Naive thymus-derived CD4-positive, alpha-beta T cell (primary cell): ENCODE data around the gene FTL. TPM values are rescaled to one million over a fixed set of nuclear protein-coding genes. Genes with fewer than 3 reads are reported as not detected.

Source experiments
- ATAC-seq: fragments of 150-1000 bp; cut with Tn5 transposase; 2 replicates; pipeline ENCODE4 v1.10.0; 2021; ENCODE audit warnings: mild to moderate bottlenecking, moderate library complexity
- CTCF ChIA-PET: fragments of 350-600 bp; sonication (Branson Sonifier 250); formaldehyde crosslinking; loops from one replicate; lab custom pipeline; 2021; ENCODE audit warnings: antibody characterized with exemption; lab: Charles Lee
- POLR2A ChIA-PET: fragments of 350-600 bp; sonication (Branson Sonifier 250); formaldehyde crosslinking; loops from one replicate; lab custom pipeline; 2021; ENCODE audit warnings: antibody characterized with exemption, inconsistent platforms; lab: Charles Lee
- DNase-seq, 9 donors: peaks; one replicate each; pipeline versions ENCODE4 v3.0.0 to v3.0.0-alpha.2; 2020 to 2022; ENCODE audit warnings: mixed read lengths in 1 of 9
- H3K27ac ChIP-seq: one replicate; pipeline ENCODE4 v1.7.0; 2013; ENCODE audit warnings: mild to moderate bottlenecking, low read depth, low read length, moderate library complexity
- H3K27me3 ChIP-seq, 2 donors: one replicate each; pipeline ENCODE4 v1.7.0; 2013; ENCODE audit warnings: low read length in 2 of 2, mild to moderate bottlenecking in 2 of 2, moderate library complexity in 2 of 2; ENCODE audit not compliant: control insufficient read depth in 2 of 2, insufficient read depth in 2 of 2
- H3K36me3 ChIP-seq, 3 experiments: 1 replicate in 2 of 3; 2 replicates in 1 of 3; pipeline ENCODE4 v1.7.0; 2013; ENCODE audit warnings: low read length in 3 of 3, mild to moderate bottlenecking in 3 of 3, moderate library complexity in 1 of 3; ENCODE audit not compliant: insufficient read depth in 3 of 3, control insufficient read depth in 2 of 3
- H3K4me1 ChIP-seq, 2 donors: one replicate each; pipeline ENCODE4 v1.7.0; 2013; ENCODE audit warnings: low read length in 2 of 2, mild to moderate bottlenecking in 2 of 2, moderate library complexity in 1 of 2; ENCODE audit not compliant: control insufficient read depth in 2 of 2, insufficient read depth in 2 of 2
- H3K4me3 ChIP-seq: 2 replicates; pipeline ENCODE4 v1.7.0; 2013; ENCODE audit warnings: mild to moderate bottlenecking, low read length
- H3K9me3 ChIP-seq, 3 experiments: 1 replicate in 2 of 3; 2 replicates in 1 of 3; pipeline ENCODE4 v1.7.0; 2013; ENCODE audit warnings: low read length in 3 of 3; ENCODE audit not compliant: control insufficient read depth in 2 of 3
- H3K27ac Mint-ChIP-seq, 9 donors: one replicate each; pipeline ENCODE4 v1.8.0; 2020 to 2022; ENCODE audit warnings: mixed read lengths in 9 of 9, mild to moderate bottlenecking in 8 of 9, moderate library complexity in 5 of 9, inconsistent platforms in 2 of 9
- H3K27me3 Mint-ChIP-seq, 5 donors: one replicate each; pipeline ENCODE4 v1.8.0; 2021 to 2022; ENCODE audit warnings: mixed read lengths in 5 of 5, mild to moderate bottlenecking in 1 of 5
- H3K36me3 Mint-ChIP-seq, 5 donors: one replicate each; pipeline ENCODE4 v1.8.0; 2020 to 2022; ENCODE audit warnings: mixed read lengths in 5 of 5, mild to moderate bottlenecking in 3 of 5, inconsistent platforms in 1 of 5
- H3K4me1 Mint-ChIP-seq, 7 donors: one replicate each; pipeline ENCODE4 v1.8.0; 2020 to 2022; ENCODE audit warnings: mixed read lengths in 7 of 7, mild to moderate bottlenecking in 3 of 7, inconsistent platforms in 1 of 7
- H3K4me3 Mint-ChIP-seq, 10 donors: one replicate each; pipeline ENCODE4 v1.8.0; 2020 to 2022; ENCODE audit warnings: mild to moderate bottlenecking in 10 of 10, mixed read lengths in 10 of 10, moderate library complexity in 6 of 10, inconsistent platforms in 2 of 10
- H3K9me3 Mint-ChIP-seq, 11 donors: one replicate each; pipeline ENCODE4 v1.8.0; 2020 to 2022; ENCODE audit warnings: mixed read lengths in 11 of 11, mild to moderate bottlenecking in 4 of 11, inconsistent platforms in 1 of 11, moderate library complexity in 1 of 11
- intact Hi-C, 2 donors: fragments of 100-400 bp; cut with micrococcal nuclease; formaldehyde crosslinking; loops; one replicate each; pipeline ENCODE4 v1.15.1; 2023
- polyA plus RNA-seq, 2 donors: library from polyadenylated mRNA; unstranded; fragments of 300-500 nt; fragmentation: Illumina TruSeq; gene quantifications; one replicate each; pipeline ENCODE4 v1.2.3, GENCODE V29; 2021
- total RNA-seq, 6 experiments: library from RNA in 5 of 6; stranded (reverse) in 5 of 6; gene quantifications; 1 replicate in 5 of 6; 2 replicates in 1 of 6; pipeline ENCODE4 v1.2.3 and lab custom pipeline; 2021 to 2026

The FTL gene
- total and polyA plus RNA-seq, 7 experiments from 2014 or later: 888 to 4,967 (median 1,462) TPM

DNA sequence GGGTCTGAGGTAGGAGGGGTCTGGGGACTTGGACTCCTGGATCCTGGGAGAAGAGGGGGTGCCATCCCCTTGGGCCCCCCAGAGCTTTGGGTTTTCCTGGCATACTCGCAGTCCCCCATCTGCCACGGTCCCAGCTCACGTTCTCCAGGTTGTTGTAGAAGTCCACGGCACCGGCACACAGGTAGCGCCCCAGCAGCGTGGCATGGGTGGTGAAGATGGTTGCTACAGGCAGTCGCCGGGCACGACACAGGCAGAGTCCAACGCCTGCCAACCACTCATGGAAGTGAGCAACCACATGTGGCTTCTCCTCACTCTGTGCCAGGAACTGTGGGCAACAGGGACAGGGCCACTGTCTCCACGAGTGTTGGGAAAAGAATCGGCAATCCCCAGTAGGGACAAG lies 20.6 kb downstream of the FTL start:
- Histone ChIP-seq H3K27me3 (no peaks in the 10 kb centered on the region), H3K27ac (no peak overlapping the region), H3K9me3 (no peaks in the 10 kb centered on the region), H3K36me3 (peaks cover 0 to 39% (median 2%) of the 10 kb centered on the region in 3 experiments), H3K4me3 (no peak overlapping the region), H3K4me1 (no peaks in the 10 kb centered on the region)
- POLR2A ChIA-PET: interaction anchor here (0.9 kb wide), 1 partner anchor 20 kb away, joined by 3 read pairs; the partner anchor contains the start of gene FTL
- ATAC-seq (no peak), DNase-seq (no peak)
- intact Hi-C loops: no loop called here
- CTCF ChIA-PET: no interaction called here
- Mint-ChIP-seq H3K4me1 (peaks cover 6 to 13% (median 10%) of the 10 kb centered on the region in 7 donors), H3K4me3 (no peak overlapping the region), H3K27me3 (no peaks in the 10 kb centered on the region), H3K27ac (no peak overlapping the region), H3K36me3 (peaks cover 4 to 33% (median 14%) of the 10 kb centered on the region in 5 donors), H3K9me3 (peaks cover 0 to 2% (median 0%) of the 10 kb centered on the region in 11 donors)

DNA sequence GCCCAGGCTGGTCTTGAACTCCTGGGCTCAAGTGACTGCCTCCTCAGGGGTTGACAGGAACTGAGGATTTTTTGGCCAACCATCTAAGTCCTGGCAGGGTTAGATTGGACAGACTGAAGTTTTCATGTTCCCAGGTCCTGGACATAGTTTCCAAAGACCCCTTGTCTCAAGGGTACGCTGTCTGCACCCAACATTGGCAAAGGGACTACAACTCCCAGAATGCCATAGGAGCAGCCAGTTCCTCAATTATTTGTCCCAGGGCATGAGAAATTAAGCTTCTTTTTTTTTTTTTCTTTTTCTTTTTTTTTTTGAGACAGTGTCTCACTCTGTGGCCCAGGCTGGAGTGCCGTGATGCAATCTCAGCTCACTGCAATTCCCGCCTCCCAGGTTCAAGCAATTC lies 21.1 kb downstream of the FTL start:
- Mint-ChIP-seq H3K27me3 (no peaks in the 10 kb centered on the region), H3K36me3 (peaks cover 4 to 33% (median 14%) of the 10 kb centered on the region in 5 donors), H3K27ac (no peak overlapping the region), H3K4me1 (peaks cover 11 to 17% (median 15%) of the 10 kb centered on the region in 7 donors), H3K4me3 (no peak overlapping the region), H3K9me3 (peaks cover 0 to 2% (median 0%) of the 10 kb centered on the region in 11 donors)
- Histone ChIP-seq H3K4me1 (no peaks in the 10 kb centered on the region), H3K36me3 (peaks cover 0 to 42% (median 2%) of the 10 kb centered on the region in 3 experiments), H3K27ac (no peak overlapping the region), H3K9me3 (no peaks in the 10 kb centered on the region), H3K27me3 (no peaks in the 10 kb centered on the region), H3K4me3 (no peak overlapping the region)
- DNase-seq: no peak
- ChIA-PET CTCF (interaction anchor here (0.6 kb wide), 2 partner anchors 263 to 350 kb away, joined by 3 read pairs; no protein-coding TSS in a partner anchor), POLR2A (interaction anchor here (0.9 to 1.5 kb wide), 2 partner anchors 21 to 32 kb away, joined by 3 read pairs; partner anchors contain the start of gene FTL)
- no peak for ATAC-seq
- intact Hi-C loops: no loop called here

GRCh38 chr19:48987323-48987722 lies 22.2 kb downstream of the FTL start:
- H3K4me3 Mint-ChIP-seq: no peak overlapping the region
- H3K36me3 Mint-ChIP-seq: peaks cover 4 to 27% (median 14%) of the 10 kb centered on the region in 5 donors
- no peaks in the 10 kb centered on the region for H3K27me3 ChIP-seq
- peaks cover 0 to 2% (median 0%) of the 10 kb centered on the region in 11 donors for H3K9me3 Mint-ChIP-seq
- peaks cover 0 to 36% (median 2%) of the 10 kb centered on the region in 3 experiments for H3K36me3 ChIP-seq
- intact Hi-C loops: no loop called here
- H3K27ac ChIP-seq: no peak overlapping the region
- no peak overlapping the region for H3K27ac Mint-ChIP-seq
- H3K4me3 ChIP-seq: no peak overlapping the region
- ATAC-seq (no peak), DNase-seq (no peak)
- H3K9me3 ChIP-seq: no peaks in the 10 kb centered on the region
- POLR2A ChIA-PET: interaction anchor here (1.5 kb wide), 1 partner anchor 30 kb away, joined by 3 read pairs; no protein-coding TSS in a partner anchor
- peaks cover 16 to 23% (median 22%) of the 10 kb centered on the region in 7 donors for H3K4me1 Mint-ChIP-seq
- H3K27me3 Mint-ChIP-seq: no peaks in the 10 kb centered on the region
- H3K4me1 ChIP-seq: peaks cover 9% of the 10 kb centered on the region in 2 donors
- CTCF ChIA-PET: no interaction called here

DNA sequence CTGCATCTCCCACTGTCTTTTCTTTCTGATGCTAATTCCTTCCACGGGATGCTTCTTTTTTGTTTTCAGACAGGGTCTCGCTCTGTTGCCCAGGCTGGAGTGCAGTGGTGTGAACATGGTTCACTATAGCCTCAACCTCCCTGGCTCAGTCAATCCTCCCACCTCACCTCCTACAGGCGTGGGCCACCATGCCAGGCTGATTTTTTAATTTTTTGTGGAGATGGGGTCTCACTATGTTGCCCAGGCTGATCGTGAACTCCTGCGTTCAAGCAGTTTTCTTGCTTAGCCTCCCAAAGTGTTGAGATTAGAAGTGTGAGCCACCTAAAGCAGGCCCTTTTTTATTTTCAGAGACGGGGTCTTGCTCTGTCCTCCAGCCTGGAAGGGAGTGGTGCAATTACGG lies 23.2 kb downstream of the FTL start:
- no peaks in the 10 kb centered on the region for H3K27me3 ChIP-seq
- H3K36me3 Mint-ChIP-seq: peaks cover 2 to 24% (median 13%) of the 10 kb centered on the region in 5 donors
- POLR2A ChIA-PET: no interaction called here
- intact Hi-C loops: no loop called here
- H3K27me3 Mint-ChIP-seq: no peaks in the 10 kb centered on the region
- H3K9me3 Mint-ChIP-seq: peaks cover 0 to 2% (median 0%) of the 10 kb centered on the region in 11 donors
- H3K4me3 ChIP-seq: no peak overlapping the region
- H3K4me1 ChIP-seq: peaks cover 10 to 11% of the 10 kb centered on the region in 2 donors
- peak overlapping the region in 1 of 9 donors; percentile 38 for H3K27ac Mint-ChIP-seq
- H3K4me1 Mint-ChIP-seq: peaks cover 18 to 28% (median 25%) of the 10 kb centered on the region in 7 donors
- ATAC-seq (no peak), DNase-seq (no peak)
- H3K27ac ChIP-seq: no peak overlapping the region
- CTCF ChIA-PET: interaction anchor here (1.0 kb wide), 1 partner anchor 29 kb away, joined by 4 read pairs; no protein-coding TSS in a partner anchor
- peaks cover 0 to 26% (median 2%) of the 10 kb centered on the region in 3 experiments for H3K36me3 ChIP-seq
- H3K9me3 ChIP-seq: no peaks in the 10 kb centered on the region
- H3K4me3 Mint-ChIP-seq: no peak overlapping the region

DNA sequence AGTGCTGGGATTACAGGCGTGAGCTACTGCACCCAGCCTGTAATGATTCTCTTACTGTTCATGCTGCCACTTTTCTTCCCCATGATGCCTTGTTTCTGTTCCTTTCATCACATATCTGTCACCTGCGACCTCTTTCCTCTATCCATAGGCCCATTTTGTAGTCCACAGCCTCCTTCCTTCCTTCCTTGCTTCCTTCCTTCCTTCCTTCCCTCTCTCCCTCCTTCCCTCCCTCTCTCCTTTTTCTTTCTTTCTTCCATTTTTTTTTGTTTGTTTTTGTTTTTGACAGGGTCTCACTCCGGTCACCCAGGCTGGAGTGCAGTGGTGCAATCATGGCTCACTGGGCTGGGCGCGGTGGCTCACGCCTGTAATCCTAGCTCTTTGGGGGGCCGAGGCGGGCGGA lies 23.8 kb downstream of the FTL start:
- Mint-ChIP-seq H3K9me3 (peaks cover 0 to 2% (median 0%) of the 10 kb centered on the region in 11 donors), H3K4me1 (peaks cover 22 to 34% (median 29%) of the 10 kb centered on the region in 7 donors), H3K27ac (no peak overlapping the region), H3K27me3 (no peaks in the 10 kb centered on the region), H3K4me3 (no peak overlapping the region), H3K36me3 (peaks cover 0 to 25% (median 9%) of the 10 kb centered on the region in 5 donors)
- ChIA-PET POLR2A (no interaction called here), CTCF (interaction anchor here (1.0 kb wide), 1 partner anchor 29 kb away, joined by 4 read pairs; no protein-coding TSS in a partner anchor)
- Histone ChIP-seq H3K36me3 (peaks cover 0 to 26% (median 2%) of the 10 kb centered on the region in 3 experiments), H3K9me3 (no peaks in the 10 kb centered on the region), H3K27ac (no peak overlapping the region), H3K4me1 (peaks cover 11 to 12% of the 10 kb centered on the region in 2 donors), H3K4me3 (no peak overlapping the region), H3K27me3 (no peaks in the 10 kb centered on the region)
- intact Hi-C loops: no loop called here
- no peak for ATAC-seq
- DNase-seq: no peak

DNA sequence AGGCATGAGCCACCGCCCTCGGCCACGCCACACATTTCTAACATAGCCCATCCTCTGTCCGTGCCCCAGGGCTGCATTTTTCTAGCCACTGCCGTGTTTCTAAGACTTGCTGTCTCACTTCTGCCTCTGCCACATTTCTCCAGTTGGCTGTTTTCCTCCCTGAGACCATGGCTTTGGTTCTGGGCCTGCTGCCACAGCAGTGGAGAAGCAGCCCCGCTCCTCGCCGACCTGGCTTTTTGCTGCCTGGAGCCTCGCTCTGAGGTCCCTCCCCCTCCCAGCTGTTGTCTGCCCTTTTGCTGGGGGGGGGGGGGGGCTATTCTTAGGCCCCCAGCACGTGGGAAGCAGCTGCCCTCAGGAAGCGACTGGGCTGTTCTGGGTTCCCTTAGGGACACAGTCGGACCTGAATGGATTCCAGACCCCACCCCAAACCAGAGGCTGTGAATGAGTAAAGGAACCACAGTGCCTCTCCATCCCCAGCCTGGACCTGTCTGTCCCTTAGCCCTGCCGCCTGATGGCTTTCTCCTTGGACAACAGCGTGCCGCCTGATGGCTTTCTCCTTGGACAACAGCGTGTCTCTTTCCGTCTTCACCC lies 24.7 kb downstream of the FTL start:
- H3K4me3 Mint-ChIP-seq: peak overlapping the region in 2 of 10 donors; percentile 4 to 46
- Histone ChIP-seq H3K4me3 (no peak overlapping the region), H3K36me3 (peaks cover 0 to 26% (median 2%) of the 10 kb centered on the region in 3 experiments), H3K27ac (no peak overlapping the region), H3K9me3 (no peaks in the 10 kb centered on the region), H3K27me3 (no peaks in the 10 kb centered on the region), H3K4me1 (peaks cover 20 to 21% of the 10 kb centered on the region in 2 donors)
- H3K36me3 Mint-ChIP-seq: peaks cover 0 to 25% (median 9%) of the 10 kb centered on the region in 5 donors
- ATAC-seq (no peak), DNase-seq (no peak)
- ChIA-PET POLR2A (no interaction called here), CTCF (interaction anchor here (0.6 kb wide), 1 partner anchor 202 kb away, joined by 3 read pairs; no protein-coding TSS in a partner anchor)
- H3K9me3 Mint-ChIP-seq: peaks cover 0 to 2% (median 0%) of the 10 kb centered on the region in 11 donors
- H3K27me3 Mint-ChIP-seq: no peaks in the 10 kb centered on the region
- intact Hi-C loops: loop anchor here (5.0 to 10.0 kb wide), 8 partner anchors 65 to 1523 kb away; partner anchors contain the start of genes ALDH16A1 (in 2 of the 2), PIH1D1 (in 2 of the 2), ASPDH (in 1 of the 2) and CGB7 (in 1 of the 2)
- peak overlapping the region in 2 of 9 donors; percentile 67 to 70 for H3K27ac Mint-ChIP-seq
- peaks cover 30 to 44% (median 34%) of the 10 kb centered on the region in 7 donors for H3K4me1 Mint-ChIP-seq
